Measurements from ENCODE around the gene TRAPPC3.

TRAPPC3 gene

DNA sequence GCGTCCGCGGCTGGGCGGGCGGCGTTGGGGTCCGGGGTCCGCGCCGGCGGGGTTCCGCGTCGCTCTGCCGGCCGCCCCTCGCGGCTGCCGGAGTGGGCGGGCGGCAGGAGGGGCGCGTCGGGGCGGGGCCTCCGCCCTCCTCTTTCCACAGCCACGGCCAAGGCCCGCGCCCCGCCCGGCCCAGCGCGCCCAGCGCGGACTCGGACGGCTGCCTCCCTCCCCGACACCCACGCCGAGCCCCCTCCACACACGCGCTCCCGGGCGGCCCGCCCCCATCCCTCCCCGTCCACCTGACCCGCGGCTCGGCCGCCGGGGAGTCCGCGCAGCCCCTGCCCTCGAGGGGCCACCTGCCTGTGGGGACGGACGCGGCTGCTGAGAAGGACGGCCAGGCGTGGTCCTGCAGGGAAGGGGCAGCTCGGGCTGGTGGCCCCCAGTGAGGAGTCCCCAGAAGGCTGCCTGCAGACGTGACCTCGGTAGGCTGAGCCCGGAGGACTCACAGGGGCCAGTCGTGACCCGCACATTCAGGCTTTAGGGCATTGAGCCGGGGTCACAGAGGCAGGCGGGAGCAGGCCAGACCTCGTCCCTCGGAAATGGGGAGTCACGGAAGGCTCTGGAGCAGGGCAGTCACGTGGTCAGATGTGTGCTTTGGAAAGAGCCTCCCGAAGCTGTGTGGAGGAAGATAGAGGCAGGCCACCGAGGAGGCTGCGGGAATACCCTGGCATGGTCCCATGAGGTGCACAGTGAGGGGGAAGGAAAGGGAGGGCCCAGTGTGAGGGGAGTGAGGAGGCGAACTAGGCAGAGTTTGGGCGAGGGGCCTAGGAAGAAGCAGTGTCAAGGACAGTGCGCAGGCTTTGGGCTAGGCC, 23.9 kb downstream of the TRAPPC3 start, which contains the start of gene COL8A2:
COL8A2 (minus strand) TSS at position 94 of the 863 bp plus-strand sequence. CDS start 24,980 bp downstream, outside the sequence.
- Histone ChIP-seq H3K27ac (ENCODE audit: low read length) (no peak within 1 kb of the TSS), H3K4me2 (ENCODE audit: insufficient read depth, low read length) (no peak within 1 kb of the TSS), H4K20me1 (ENCODE audit: insufficient read depth, low read length) (no peaks in the 10 kb centered on the region), H2AFZ (ENCODE audit: low read depth, low read length) (no peak within 1 kb of the TSS), H3K36me3 (ENCODE audit: insufficient read depth, low read length) (no peaks in the 10 kb centered on the region), H3K9ac (ENCODE audit: low read depth, low read length) (no peak within 1 kb of the TSS), H3K27me3 (ENCODE audit: insufficient read depth, low read length, poor library complexity) (no peaks in the 10 kb centered on the region), H3K79me2 (ENCODE audit: insufficient read depth, low read length) (no peaks in the 10 kb centered on the region), H3K4me1 (ENCODE audit: insufficient read depth, low read length) (no peaks in the 10 kb centered on the region), H3K9me3 (ENCODE audit: insufficient read depth, low read length, severe bottlenecking) (no peaks in the 10 kb centered on the region), H3K4me3 (ENCODE audit: low read depth in 1 of 2, low read length in 2 of 2) (no peak within 1 kb of the TSS)
- DNase-seq, result no peak
- no peak for ATAC-seq (ENCODE audit: insufficient read depth, low read depth)
- TF ChIP-seq CTCF (IDR thresholded peaks at IDR 0.05; ENCODE audit: borderline replicate concordance, extremely low read depth, low read length, poor library complexity, severe bottlenecking), result no peak
- no peak for TF ChIP-seq EZH2 (IDR thresholded peaks at IDR 0.05; ENCODE audit: borderline replicate concordance, low read depth, low read length, severe bottlenecking)

- Histone ChIP-seq H3K27me3 (ENCODE audit: insufficient read depth, low read length, poor library complexity) (no peaks in the 10 kb centered on the region), H3K36me3 (ENCODE audit: insufficient read depth, low read length) (no peaks in the 10 kb centered on the region), H3K9me3 (ENCODE audit: insufficient read depth, low read length, severe bottlenecking) (no peaks in the 10 kb centered on the region), H4K20me1 (ENCODE audit: insufficient read depth, low read length) (no peaks in the 10 kb centered on the region), H3K4me2 (ENCODE audit: insufficient read depth, low read length) (no peak overlapping the region), H3K9ac (ENCODE audit: low read depth, low read length) (no peak overlapping the region), H3K4me3 (ENCODE audit: low read depth in 1 of 2, low read length in 2 of 2) (no peak overlapping the region), H3K27ac (ENCODE audit: low read length) (no peak overlapping the region), H2AFZ (ENCODE audit: low read depth, low read length) (no peak overlapping the region), H3K79me2 (ENCODE audit: insufficient read depth, low read length) (no peaks in the 10 kb centered on the region), H3K4me1 (ENCODE audit: insufficient read depth, low read length) (no peaks in the 10 kb centered on the region)
- no peak for TF ChIP-seq CTCF (IDR thresholded peaks at IDR 0.05; ENCODE audit: borderline replicate concordance, extremely low read depth, low read length, poor library complexity, severe bottlenecking)
- TF ChIP-seq EZH2 (IDR thresholded peaks at IDR 0.05; ENCODE audit: borderline replicate concordance, low read depth, low read length, severe bottlenecking), result no peak
- ATAC-seq (ENCODE audit: insufficient read depth, low read depth) (no peak), DNase-seq (no peak)
Measured at GRCh38 chr1:36124404-36125128, 24.7 kb downstream of the TRAPPC3 start.

DNA sequence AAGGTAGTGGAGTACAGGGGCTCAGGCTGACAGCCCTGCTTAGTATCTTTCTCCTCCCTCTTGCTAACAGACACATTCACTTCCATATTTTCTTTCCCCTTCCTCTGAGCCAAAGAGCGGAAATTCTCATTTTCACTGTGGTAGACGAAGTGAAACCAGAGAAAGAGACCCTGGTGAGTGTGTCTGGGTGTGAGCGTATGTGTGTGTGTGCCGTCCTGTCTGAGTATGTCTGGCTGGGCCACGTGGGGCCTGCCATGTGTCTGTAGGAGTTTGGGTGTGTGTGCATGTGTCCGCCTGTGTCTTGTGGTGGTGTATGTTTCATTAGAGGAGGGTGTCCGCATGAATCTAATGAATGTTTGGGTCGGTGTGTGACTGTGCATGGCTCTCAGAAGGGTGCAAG, 25.9 kb downstream of the TRAPPC3 start:
- H3K36me3 ChIP-seq (ENCODE audit: insufficient read depth, low read length), result no peaks in the 10 kb centered on the region
- no peak overlapping the region for H3K27ac ChIP-seq (ENCODE audit: low read length)
- no peak overlapping the region for H2AFZ ChIP-seq (ENCODE audit: low read depth, low read length)
- no peaks in the 10 kb centered on the region for H4K20me1 ChIP-seq (ENCODE audit: insufficient read depth, low read length)
- no peak for TF ChIP-seq EZH2 (IDR thresholded peaks at IDR 0.05; ENCODE audit: borderline replicate concordance, low read depth, low read length, severe bottlenecking)
- TF ChIP-seq CTCF (IDR thresholded peaks at IDR 0.05; ENCODE audit: borderline replicate concordance, extremely low read depth, low read length, poor library complexity, severe bottlenecking), result no peak
- no peak for ATAC-seq (ENCODE audit: insufficient read depth, low read depth)
- no peaks in the 10 kb centered on the region for H3K9me3 ChIP-seq (ENCODE audit: insufficient read depth, low read length, severe bottlenecking)
- no peaks in the 10 kb centered on the region for H3K4me1 ChIP-seq (ENCODE audit: insufficient read depth, low read length)
- H3K79me2 ChIP-seq (ENCODE audit: insufficient read depth, low read length), result no peaks in the 10 kb centered on the region
- H3K9ac ChIP-seq (ENCODE audit: low read depth, low read length), result no peak overlapping the region
- H3K27me3 ChIP-seq (ENCODE audit: insufficient read depth, low read length, poor library complexity), result no peaks in the 10 kb centered on the region
- H3K4me2 ChIP-seq (ENCODE audit: insufficient read depth, low read length), result no peak overlapping the region
- H3K4me3 ChIP-seq (ENCODE audit: low read depth in 1 of 2, low read length in 2 of 2), result no peak overlapping the region
- DNase-seq, result no peak
